K562 (cell line): ENCODE results near the gene ARHGAP26. TPM values are rescaled to one million over a fixed set of nuclear protein-coding genes. Genes with fewer than 3 reads are reported as not detected.
A peak's percentile ranks its signal among the peaks of the same experiment; 100 is the strongest.

Source experiments
- ARID2 ChIP-seq: fragments of 450-650 bp; IDR thresholded peaks from 2 replicates; pipeline ENCODE4 v1.6.1; 2017; ENCODE audit warnings: antibody characterized with exemption, mild to moderate bottlenecking
- BHLHE40 ChIP-seq: IDR thresholded peaks from 2 replicates; pipeline ENCODE4 v1.6.1; 2011; ENCODE audit warnings: low read length, improper control_type of control experiment
- DDX20 ChIP-seq: fragments of 450-650 bp; IDR thresholded peaks from 2 replicates; pipeline ENCODE4 v1.6.1; 2016; ENCODE audit warnings: missing genetic modification characterization, low read depth, mild to moderate bottlenecking, missing compliant biosample characterization, moderate library complexity
- HNRNPLL ChIP-seq: fragments of 200-400 bp; formaldehyde crosslinking; IDR thresholded peaks from 2 replicates; pipeline ENCODE4 v1.6.1; 2017; ENCODE audit warnings: low read length, low read depth, mild to moderate bottlenecking; ENCODE audit not compliant: poor library complexity, severe bottlenecking
- IRF1 ChIP-seq: sonication (generic); formaldehyde crosslinking; IDR thresholded peaks from 2 replicates; pipeline ENCODE4 v1.8.0; 2022; ENCODE audit warnings: missing genetic modification reagents, mild to moderate bottlenecking, borderline replicate concordance
- JUN ChIP-seq, 2 experiments: sonication (generic) in 1 of 2; formaldehyde crosslinking in 1 of 2; IDR thresholded peaks; 2 replicates each; pipeline versions ENCODE4 v1.6.1 to v1.8.0; 2012 to 2022; ENCODE audit warnings: borderline replicate concordance in 2 of 2, mild to moderate bottlenecking in 2 of 2, improper control_type of control experiment in 1 of 2, low read depth in 1 of 2, low read length in 1 of 2, missing genetic modification reagents in 1 of 2
- JUNB ChIP-seq: fragments of 450-650 bp; formaldehyde crosslinking; conservative IDR thresholded peaks from 2 replicates; pipeline ENCODE4 v1.4.0; 2020; ENCODE audit warnings: mild to moderate bottlenecking
- MLX ChIP-seq, 2 experiments: fragments of 450-650 bp in 1 of 2; sonication (generic) in 1 of 2; formaldehyde crosslinking; conservative IDR thresholded peaks; 2 replicates each; pipeline versions ENCODE4 v1.4.0 to v1.8.1; 2020 to 2022; ENCODE audit warnings: mild to moderate bottlenecking in 1 of 2, missing genetic modification reagents in 1 of 2
- NFIX ChIP-seq: fragments of 250-450 bp; sonication (Bioruptor Pico); IDR thresholded peaks from 2 replicates; pipeline ENCODE4 v1.4.0; 2020; ENCODE audit warnings: low read depth, mild to moderate bottlenecking, moderate library complexity
- NR2C2 ChIP-seq, 2 experiments: fragments of 200-800 bp in 1 of 2; sonication (Bioruptor generic) in 1 of 2; sonication (generic) in 1 of 2; formaldehyde crosslinking in 1 of 2; IDR thresholded peaks; 2 replicates each; pipeline versions ENCODE4 v1.6.1 to v1.8.0; 2016 to 2022; ENCODE audit warnings: mild to moderate bottlenecking in 1 of 2, missing compliant biosample characterization in 1 of 2, missing genetic modification characterization in 1 of 2, missing genetic modification reagents in 1 of 2
- PCBP2 ChIP-seq: fragments of 200-400 bp; formaldehyde crosslinking; IDR thresholded peaks from 2 replicates; pipeline ENCODE4 v1.6.1; 2018; ENCODE audit warnings: low read length, low read depth, mild to moderate bottlenecking, moderate library complexity; ENCODE audit not compliant: poor library complexity, severe bottlenecking
- PURB ChIP-seq: sonication (generic); formaldehyde crosslinking; IDR thresholded peaks from 2 replicates; pipeline ENCODE4 v1.9.0; 2021; ENCODE audit warnings: low read depth, mild to moderate bottlenecking, missing genetic modification reagents
- SFPQ ChIP-seq: fragments of 200-400 bp; formaldehyde crosslinking; IDR thresholded peaks from 2 replicates; pipeline ENCODE4 v1.6.1; 2017; ENCODE audit warnings: mild to moderate bottlenecking, low read depth, low read length, moderate library complexity
- SIRT6 ChIP-seq: IDR thresholded peaks from one replicate; pipeline ENCODE4 v1.6.1; 2012; ENCODE audit warnings: low read depth, mild to moderate bottlenecking, control low read depth, inconsistent platforms, low read length, moderate library complexity
- THRB ChIP-seq: fragments of 450-650 bp; formaldehyde crosslinking; conservative IDR thresholded peaks from 2 replicates; pipeline ENCODE4 v1.4.0; 2022; ENCODE audit warnings: mild to moderate bottlenecking, missing genetic modification characterization
- ZBTB49 ChIP-seq: sonication (generic); formaldehyde crosslinking; IDR thresholded peaks from 2 replicates; pipeline ENCODE4 v1.8.0; 2022; ENCODE audit warnings: missing genetic modification reagents, mild to moderate bottlenecking, borderline replicate concordance
- ZNF384 ChIP-seq: IDR thresholded peaks from 2 replicates; pipeline ENCODE4 v1.6.1; 2012; ENCODE audit warnings: low read depth, low read length, improper control_type of control experiment
- ZNF57 ChIP-seq: fragments of 450-650 bp; formaldehyde crosslinking; IDR thresholded peaks from 2 replicates; pipeline ENCODE4 v1.4.0; 2020; ENCODE audit warnings: mild to moderate bottlenecking, moderate library complexity
- polyA plus RNA-seq, 8 experiments: library from polyadenylated mRNA; depleted of rRNA in 4 of 8; stranded (reverse) in 5 of 8; unstranded in 3 of 8; fragments of >200 nt; fragmentation: Nextera tagmentation in 2 of 8; fragmentation: Illumina TruSeq in 1 of 8; extraction: Ambion mirVana in 2 of 8; extraction: Trizol in 1 of 8; gene quantifications; 2 replicates each; pipeline versions ENCODE4 v1.2.1 to v1.2.3, GENCODE V29; 2011 to 2014; ENCODE audit warnings: inconsistent platforms in 1 of 8, missing spikeins in 1 of 8
- total RNA-seq, 7 experiments: library from RNA; depleted of rRNA in 6 of 7; stranded (reverse); fragments of >200 nt in 6 of 7; fragmentation: Illumina TruSeq in 2 of 7; extraction: Trizol in 2 of 7; gene quantifications; 2 replicates each; pipeline versions ENCODE4 v1.2.1 to v1.2.3, GENCODE V29; 2011 to 2021; ENCODE audit warnings: low replicate concordance in 1 of 7

Gene ARHGAP26
- total and polyA plus RNA-seq, 9 of the 15 experiments (the other 6 are each of a cell fraction or from before 2014, with no cell fraction given): 0.13 to 1.1 (median 0.55) TPM

GRCh38 chr5:142821733-142822487 is 51.7 kb downstream of the ARHGAP26 start (continued):
- TF ChIP-seq JUN (IDR thresholded peaks at IDR 0.05; ENCODE audit: borderline replicate concordance, low read depth, low read length) (peak; percentile 72), JUN (CRISPR knock-in tag; IDR thresholded peaks at IDR 0.05; ENCODE audit: borderline replicate concordance) (no peak), BHLHE40 (no peak), IRF1 (CRISPR knock-in tag) (no peak), PURB (no peak), SFPQ (no peak), NR2C2 (CRISPR knock-in tag; IDR thresholded peaks at IDR 0.05) (no peak), NR2C2 (tag; IDR thresholded peaks at IDR 0.05) (no peak), ZBTB49 (CRISPR knock-in tag) (no peak), DDX20 (no peak), HNRNPLL (no peak), SIRT6 (no peak), THRB (CRISPR knock-in tag) (no peak), JUNB (CRISPR knock-in tag) (0 out of 2 replicates have a peak, but pooled peaks have one; percentile 38), ARID2 (no peak), ZNF57 (CRISPR knock-in tag) (no peak), PCBP2 (no peak), NFIX (no peak), ZNF384 (no peak), MLX (CRISPR knock-in tag; conservative IDR thresholded peaks at IDR 0.05) (no peak)
